Lower lobe of right lung (tissue), 2 donors: ENCODE results near the gene LINC01488. TPM values are rescaled to one million over a fixed set of nuclear protein-coding genes. Genes with fewer than 3 reads are reported as not detected.
A peak's percentile ranks its signal among the peaks of the same experiment; 100 is the strongest.

Source experiments
- ATAC-seq, 2 donors: fragments of 200-7000 bp; cut with Tn5 transposase; one replicate each; pipeline ENCODE4 v1.9.1; 2020 to 2022; ENCODE audit warnings: mild to moderate bottlenecking in 2 of 2, moderate library complexity in 2 of 2
- DNase-seq: peaks from one replicate; pipeline ENCODE4 v3.0.0-alpha.2; 2020
- H3K27ac ChIP-seq: fragments of 200-600 bp; one replicate; pipeline ENCODE4 v1.8.0; 2022
- H3K27me3 ChIP-seq: fragments of 200-600 bp; one replicate; pipeline ENCODE4 v1.8.0; 2022; ENCODE audit warnings: low read depth
- H3K36me3 ChIP-seq: fragments of 200-600 bp; one replicate; pipeline ENCODE4 v1.8.0; 2022; ENCODE audit warnings: mild to moderate bottlenecking
- H3K4me1 ChIP-seq: fragments of 200-600 bp; one replicate; pipeline ENCODE4 v1.8.0; 2022
- H3K4me3 ChIP-seq: fragments of 200-600 bp; one replicate; pipeline ENCODE4 v1.8.0; 2022; ENCODE audit warnings: mild to moderate bottlenecking
- H3K9me3 ChIP-seq: fragments of 200-600 bp; one replicate; pipeline ENCODE4 v1.8.0; 2022
- CTCF ChIP-seq: fragments of 200-600 bp; IDR thresholded peaks from one replicate; pipeline ENCODE4 v1.8.0; 2022; ENCODE audit warnings: antibody characterized with exemption, mild to moderate bottlenecking
- intact Hi-C: fragments of 100-400 bp; cut with DNase I; formaldehyde crosslinking; loops from one replicate; pipeline ENCODE4 v1.11.0; 2022
- total RNA-seq: library from RNA; stranded (reverse); fragmentation: NEBNext Ultra II Directional; extraction: Animal tissue kit (Norgen Biotek cat#: 25700); gene quantifications from one replicate; pipeline ENCODE4 v1.2.1, GENCODE V29; 2021
- donor health status: DM: no; HTN: yes; CAD: no; lungs with severe emphysema.

LINC01488 gene
- total RNA-seq, 1 donor from 2014 or later, result not detected

GRCh38 chr11:69475141-69475865, 6.2 kb upstream of the LINC01488 start:
- no peak overlapping the region for H3K27ac ChIP-seq
- no peaks in the 10 kb centered on the region for H3K9me3 ChIP-seq
- TF ChIP-seq CTCF, result no peak
- ATAC-seq, result no peak
- no peaks in the 10 kb centered on the region for H3K36me3 ChIP-seq
- peaks cover 2% of the 10 kb centered on the region for H3K4me1 ChIP-seq
- H3K27me3 ChIP-seq, result no peaks in the 10 kb centered on the region
- DNase-seq, result peak; percentile 34
- H3K4me3 ChIP-seq, result no peak overlapping the region
- intact Hi-C loops, result no loop called here

GRCh38 chr11:69475866-69476471, 5.5 kb upstream of the LINC01488 start:
- Histone ChIP-seq H3K27ac (no peak overlapping the region), H3K36me3 (no peaks in the 10 kb centered on the region), H3K9me3 (no peaks in the 10 kb centered on the region), H3K4me3 (no peak overlapping the region), H3K27me3 (no peaks in the 10 kb centered on the region), H3K4me1 (peaks cover 8% of the 10 kb centered on the region)
- ATAC-seq (no peak), DNase-seq (peak; percentile 30)
- intact Hi-C loops, result no loop called here
- no peak for TF ChIP-seq CTCF

- DNase-seq (peak; percentile 38), ATAC-seq (no peak)
- H3K4me3 ChIP-seq, result no peak overlapping the region
- no peaks in the 10 kb centered on the region for H3K36me3 ChIP-seq
- TF ChIP-seq CTCF, result no peak
- intact Hi-C loops, result no loop called here
- H3K27ac ChIP-seq, result no peak overlapping the region
- peaks cover 9% of the 10 kb centered on the region for H3K4me1 ChIP-seq
- no peaks in the 10 kb centered on the region for H3K27me3 ChIP-seq
- no peaks in the 10 kb centered on the region for H3K9me3 ChIP-seq
Measured at GRCh38 chr11:69476509-69476961, 4.9 kb upstream of the LINC01488 start.

GRCh38 chr11:69477086-69477485, 4.4 kb upstream of the LINC01488 start:
- no peak overlapping the region for H3K27ac ChIP-seq
- no peak overlapping the region for H3K4me3 ChIP-seq
- TF ChIP-seq CTCF, result no peak
- H3K27me3 ChIP-seq, result no peaks in the 10 kb centered on the region
- no peaks in the 10 kb centered on the region for H3K9me3 ChIP-seq
- intact Hi-C loops, result no loop called here
- H3K36me3 ChIP-seq, result no peaks in the 10 kb centered on the region
- DNase-seq (peak; percentile 32), ATAC-seq (no peak)
- H3K4me1 ChIP-seq, result peaks cover 9% of the 10 kb centered on the region

GRCh38 chr11:69479591-69480271, 1.7 kb upstream of the LINC01488 start:
- DNase-seq, result peak; percentile 41
- H3K4me3 ChIP-seq, result no peak overlapping the region
- no peak for ATAC-seq
- H3K27ac ChIP-seq, result no peak overlapping the region
- H3K4me1 ChIP-seq, result peaks cover 9% of the 10 kb centered on the region
- TF ChIP-seq CTCF, result no peak
- intact Hi-C loops, result no loop called here
- H3K36me3 ChIP-seq, result no peaks in the 10 kb centered on the region
- no peaks in the 10 kb centered on the region for H3K9me3 ChIP-seq
- no peaks in the 10 kb centered on the region for H3K27me3 ChIP-seq
